Cardiac ventricle fibroblast (primary cell): ENCODE data around the gene PRDX2. TPM values are rescaled to one million over a fixed set of nuclear protein-coding genes. Genes with fewer than 3 reads are reported as not detected.

Experiments
- total RNA-seq: library from RNA; depleted of rRNA; stranded (reverse); fragments of >200 nt; gene quantifications from 2 replicates; pipeline ENCODE4 v1.2.3, GENCODE V29; 2015

Gene PRDX2
- total RNA-seq, result 252 and 259 TPM in 2 replicates

DNA sequence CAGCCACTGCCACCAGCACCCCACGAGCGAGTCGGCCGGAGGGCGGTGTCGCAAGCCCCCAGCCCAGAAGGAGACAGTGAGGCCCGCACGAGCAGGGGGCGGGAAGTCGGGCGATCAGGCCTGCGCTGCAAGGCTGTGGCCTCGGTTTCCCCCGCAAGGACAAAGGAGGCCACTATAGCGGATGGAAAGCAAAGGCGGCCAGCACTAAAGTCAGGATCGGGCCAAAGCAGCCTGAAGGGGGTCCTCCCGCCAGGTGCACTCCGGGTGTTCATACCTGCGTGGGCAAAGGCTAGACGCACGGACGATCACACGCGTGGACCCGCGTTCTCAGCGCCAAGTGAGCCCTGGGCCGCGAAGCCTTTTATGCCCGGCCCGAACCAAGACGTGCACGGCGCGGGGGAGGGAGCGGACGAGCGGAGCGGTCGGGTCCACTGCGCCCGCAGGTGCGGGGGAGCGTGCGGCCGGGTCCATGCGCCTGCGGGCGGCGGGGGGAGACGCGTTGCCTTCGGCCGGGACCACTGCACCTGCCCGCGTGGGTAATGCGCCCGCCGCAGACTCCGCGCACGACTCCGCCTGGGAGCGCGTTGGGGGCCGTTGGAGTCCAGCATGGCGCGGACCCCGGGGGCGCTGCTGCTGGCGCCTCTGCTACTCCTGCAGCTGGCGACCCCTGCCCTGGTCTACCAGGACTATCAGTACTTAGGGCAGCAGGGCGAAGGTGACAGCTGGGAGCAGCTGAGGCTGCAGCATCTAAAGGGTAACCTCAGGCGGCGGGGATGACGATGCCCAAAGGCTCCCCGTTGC, at the start of gene PRDX2, which contains the start of gene THSD8:
PRDX2 (minus strand) TSS at position 335 of the 801 bp plus-strand sequence. CDS start 539 bp downstream, outside the sequence.
THSD8 (plus strand) TSS at position 604 of the 801 bp plus-strand sequence; CDS start at position 607, 3 bp downstream.

DNA sequence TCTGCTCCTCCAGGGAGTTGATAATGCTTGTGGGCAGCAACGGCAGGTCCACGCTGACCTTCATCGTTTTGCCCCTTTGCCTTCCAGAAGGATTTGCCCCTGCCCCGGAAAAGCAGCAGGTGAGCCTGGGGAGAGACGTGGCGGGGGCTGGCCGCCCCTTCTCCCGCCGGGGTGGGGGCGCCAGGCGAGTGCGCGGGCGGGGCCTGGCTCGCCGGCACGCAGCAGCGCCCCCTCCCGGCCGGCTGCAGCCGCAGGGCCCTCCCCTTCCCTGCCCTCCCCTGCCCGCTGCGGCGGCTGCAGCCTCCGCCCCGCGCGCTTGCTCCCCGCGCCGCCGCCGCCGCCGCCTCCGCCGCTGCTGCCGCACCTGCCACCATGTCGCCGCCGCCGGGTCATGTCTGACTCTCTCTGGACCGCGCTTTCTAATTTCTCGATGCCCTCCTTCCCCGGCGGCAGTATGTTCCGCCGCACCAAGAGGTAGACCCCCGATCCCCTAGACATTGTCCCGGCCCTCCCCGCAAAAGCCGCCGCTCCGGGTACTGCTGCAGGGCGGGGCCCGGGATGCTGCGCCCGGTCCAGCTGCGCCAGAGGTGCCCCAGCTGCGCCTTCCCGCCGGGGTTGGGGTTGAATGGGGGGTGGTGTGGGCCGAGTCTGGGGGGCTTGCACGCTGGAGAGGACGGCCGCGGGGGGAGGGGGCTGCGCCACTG, 36.7 kb upstream of the PRDX2 start, which contains the start of gene MAST1:
MAST1 (plus strand) TSS at position 334 of the 704 bp plus-strand sequence; CDS start at position 392, 58 bp downstream.

DNA sequence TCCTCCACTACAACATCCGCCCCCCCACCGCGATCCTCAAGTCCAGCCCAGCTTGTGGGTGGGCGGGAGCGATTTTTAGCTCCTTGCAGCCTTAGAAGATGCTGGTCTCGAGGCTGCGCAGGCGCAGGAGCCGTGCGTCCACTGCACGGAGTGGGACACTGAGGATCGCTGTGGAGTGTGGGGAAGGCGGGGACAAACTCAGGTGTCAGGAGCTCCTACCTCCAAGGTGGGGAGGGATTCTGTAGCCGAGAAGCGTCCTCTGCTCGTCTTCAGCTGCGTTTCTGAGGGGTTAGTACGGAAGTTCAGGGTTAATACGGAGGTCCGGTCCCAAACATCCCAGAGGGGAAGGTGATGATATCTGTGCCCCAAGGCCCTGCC, 33.0 kb upstream of the PRDX2 start, which contains the start of gene RTBDN:
RTBDN (minus strand) TSS at position 14 of the 378 bp plus-strand sequence. CDS start 4,600 bp downstream, outside the sequence.

GRCh38 chr19:12806242-12807081, 4.9 kb upstream of the PRDX2 start, which contains the start of gene RNASEH2A:
TSS of gene RNASEH2A (plus strand) at chr19:12806584. CDS start at chr19:12806674, 90 bp downstream.

DNA sequence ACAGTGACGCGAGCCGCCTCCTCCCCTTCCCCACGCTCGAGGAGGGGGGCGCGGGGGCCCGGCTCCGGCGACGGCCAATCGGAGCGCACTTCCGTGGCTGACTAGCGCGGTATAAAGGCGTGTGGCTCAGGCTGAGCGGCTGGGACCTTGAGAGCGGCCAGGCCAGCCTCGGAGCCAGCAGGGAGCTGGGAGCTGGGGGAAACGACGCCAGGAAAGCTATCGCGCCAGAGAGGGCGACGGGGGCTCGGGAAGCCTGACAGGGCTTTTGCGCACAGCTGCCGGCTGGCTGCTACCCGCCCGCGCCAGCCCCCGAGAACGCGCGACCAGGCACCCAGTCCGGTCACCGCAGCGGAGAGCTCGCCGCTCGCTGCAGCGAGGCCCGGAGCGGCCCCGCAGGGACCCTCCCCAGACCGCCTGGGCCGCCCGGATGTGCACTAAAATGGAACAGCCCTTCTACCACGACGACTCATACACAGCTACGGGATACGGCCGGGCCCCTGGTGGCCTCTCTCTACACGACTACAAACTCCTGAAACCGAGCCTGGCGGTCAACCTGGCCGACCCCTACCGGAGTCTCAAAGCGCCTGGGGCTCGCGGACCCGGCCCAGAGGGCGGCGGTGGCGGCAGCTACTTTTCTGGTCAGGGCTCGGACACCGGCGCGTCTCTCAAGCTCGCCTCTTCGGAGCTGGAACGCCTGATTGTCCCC, 10.1 kb downstream of the PRDX2 start, which contains the start of gene JUNB:
JUNB (plus strand) TSS at position 142 of the 706 bp plus-strand sequence; CDS start at position 428, 286 bp downstream.

DNA sequence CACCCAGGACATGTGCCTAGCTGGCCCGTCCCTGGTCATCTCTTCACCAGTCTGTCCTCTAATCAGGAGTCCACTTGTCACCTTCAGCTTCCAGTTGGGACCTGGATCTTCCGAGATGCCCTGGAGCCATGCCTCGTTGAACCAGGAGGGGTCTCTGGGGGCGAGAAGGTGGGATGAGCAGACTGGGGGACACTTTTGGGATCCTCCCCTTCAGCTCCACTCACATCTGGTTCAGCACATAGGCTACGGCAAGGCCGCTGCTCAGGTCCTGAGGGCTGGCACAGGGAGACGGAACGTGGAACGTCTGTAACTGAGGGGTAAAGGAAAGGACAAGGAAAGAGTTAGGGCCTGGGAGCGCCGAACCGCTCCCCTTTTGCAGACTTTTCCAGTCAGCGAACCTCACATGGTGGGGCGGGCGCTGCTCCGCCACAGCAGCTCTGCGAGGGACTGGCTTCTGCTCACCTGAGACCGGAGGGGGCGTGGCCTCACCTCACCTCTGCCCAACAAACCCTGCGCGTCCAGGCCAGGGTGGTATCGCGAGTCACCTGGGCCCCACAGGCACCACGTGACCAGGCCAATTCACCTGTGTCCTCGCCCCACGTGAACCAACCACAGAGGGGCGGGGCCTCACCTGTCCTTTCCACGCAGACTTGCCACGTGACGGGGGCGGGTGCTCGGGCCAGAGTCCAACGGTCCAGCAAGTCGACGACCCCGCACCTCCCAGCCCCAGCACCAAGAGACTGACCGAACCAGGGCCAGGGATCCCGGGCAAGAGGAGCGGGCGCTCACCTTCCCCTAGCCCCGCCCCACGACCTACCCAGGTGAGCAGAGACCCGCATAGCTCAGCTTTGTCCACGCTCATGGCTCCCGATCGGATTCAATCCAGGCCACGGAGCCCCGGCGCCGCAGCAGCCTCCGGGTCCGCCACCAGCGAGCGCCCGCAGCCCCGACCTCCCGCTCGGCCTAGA, 26.7 kb downstream of the PRDX2 start, which contains the start of gene HOOK2:
HOOK2 (minus strand) TSS at position 965 of the 968 bp plus-strand sequence; CDS start at position 862, 103 bp downstream.

DNA sequence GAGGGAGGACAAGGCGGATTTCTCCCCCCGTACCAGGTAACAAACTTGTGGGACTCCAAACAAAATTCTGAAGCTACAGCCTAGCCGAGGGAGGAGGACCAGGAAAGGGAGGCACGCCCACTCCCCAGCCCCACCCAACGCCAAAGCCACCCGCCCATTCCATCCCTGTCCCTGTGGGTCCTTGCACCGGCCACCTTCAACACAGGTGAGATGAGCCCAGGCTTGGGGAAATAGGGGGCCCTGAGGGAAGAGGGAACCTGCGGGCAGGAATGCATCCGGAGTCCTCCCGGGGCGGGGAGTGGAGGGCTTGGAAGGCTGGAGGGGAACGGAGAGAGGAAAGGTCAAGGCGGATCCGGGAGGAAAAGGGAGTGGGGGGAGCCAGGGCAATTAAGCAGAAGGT, 50.0 kb downstream of the PRDX2 start, which contains the start of gene BEST2:
BEST2 (plus strand) TSS at position 157 of the 400 bp plus-strand sequence. CDS start 802 bp downstream, outside the sequence.

Other genes with a start within 250 kb of the PRDX2 start
- gene ZNF490, start 191.0 kb downstream of the PRDX2 start, total RNA-seq, result 6.0 and 10.6 TPM in 2 replicates
- 10.6 and 13.2 TPM in 2 replicates for gene ZNF791, start 190.9 kb downstream of the PRDX2 start, total RNA-seq
- 120 and 162 TPM in 2 replicates for gene MAN2B1, start 135.1 kb downstream of the PRDX2 start, total RNA-seq
- 9.0 and 9.4 TPM in 2 replicates for gene WDR83, start 135.0 kb downstream of the PRDX2 start, total RNA-seq
- 72.2 and 74.9 TPM in 2 replicates for gene DHPS, start 119.9 kb downstream of the PRDX2 start, total RNA-seq
- gene GNG14, start 113.8 kb downstream of the PRDX2 start, total RNA-seq, result not detected in 2 replicates
- 7.3 and 8.3 TPM in 2 replicates for gene FBXW9, start 105.2 kb downstream of the PRDX2 start, total RNA-seq
- gene TNPO2, start 77.9 kb downstream of the PRDX2 start, total RNA-seq, result 32.9 and 45.1 TPM in 2 replicates
- gene TRIR, start 67.1 kb downstream of the PRDX2 start, total RNA-seq, result 311 and 336 TPM in 2 replicates
- gene GET3, start 64.3 kb downstream of the PRDX2 start, total RNA-seq, result 46.8 and 54.1 TPM in 2 replicates
- gene BEST2, start 50.0 kb downstream of the PRDX2 start, total RNA-seq, result not detected in 2 replicates
- gene HOOK2, start 26.2 kb downstream of the PRDX2 start, total RNA-seq, result 15.2 and 16.8 TPM in 2 replicates
- 387 and 404 TPM in 2 replicates for gene JUNB, start 10.3 kb downstream of the PRDX2 start, total RNA-seq
- gene THSD8, start 269 bp upstream of the PRDX2 start, total RNA-seq, result not detected in 2 replicates
- gene RNASEH2A, start 4.8 kb upstream of the PRDX2 start, total RNA-seq, result 4.9 and 6.0 TPM in 2 replicates
- gene RTBDN, start 32.8 kb upstream of the PRDX2 start, total RNA-seq, result not detected in 2 replicates
- 0.19 and 1.3 TPM in 2 replicates for gene MAST1, start 36.7 kb upstream of the PRDX2 start, total RNA-seq
- 30.2 and 36.6 TPM in 2 replicates for gene DNASE2, start 79.6 kb upstream of the PRDX2 start, total RNA-seq
- gene KLF1, start 85.4 kb upstream of the PRDX2 start, total RNA-seq, result not detected in 2 replicates
- gene GCDH, start 89.4 kb upstream of the PRDX2 start, total RNA-seq, result 28.0 and 29.7 TPM in 2 replicates
- gene SYCE2, start 117.5 kb upstream of the PRDX2 start, total RNA-seq, result not detected in 2 replicates
- gene FARSA, start 131.9 kb upstream of the PRDX2 start, total RNA-seq, result 48.9 and 49.0 TPM in 2 replicates
- gene CALR, start 136.8 kb upstream of the PRDX2 start, total RNA-seq, result 877 and 947 TPM in 2 replicates
- 50.0 and 60.2 TPM in 2 replicates for gene RAD23A, start 144.1 kb upstream of the PRDX2 start, total RNA-seq
- 36.5 and 43.0 TPM in 2 replicates for gene GADD45GIP1, start 155.4 kb upstream of the PRDX2 start, total RNA-seq
- gene DAND5, start 167.8 kb upstream of the PRDX2 start, total RNA-seq, result not detected in 2 replicates
- 122 and 124 TPM in 2 replicates for gene NFIX, start 193.7 kb upstream of the PRDX2 start, total RNA-seq